IPS DF 19.7 (cell line): ENCODE data around the gene SNORC.
"Not testable (repeated sequence)": the region's sequence is repeated elsewhere in the genome, so short reads cannot be mapped to it uniquely, and the experiment has no call there.

Experiments used
- DNase-seq: peaks from one replicate; pipeline ENCODE4 v3.0.0-alpha.2; 2013; ENCODE audit warnings: low read depth, low spot score

The SNORC gene

GRCh38 chr2:232870018-232870765 is at the start of gene SNORC:
Gene SNORC, plus strand, starts transcription at chr2:232870264. Its CDS starts 78 bp downstream, at chr2:232870342.
- no peak for DNase-seq

GRCh38 chr2:232829988-232830387 is 40.1 kb upstream of the SNORC start:
- DNase-seq: no peak

DNA sequence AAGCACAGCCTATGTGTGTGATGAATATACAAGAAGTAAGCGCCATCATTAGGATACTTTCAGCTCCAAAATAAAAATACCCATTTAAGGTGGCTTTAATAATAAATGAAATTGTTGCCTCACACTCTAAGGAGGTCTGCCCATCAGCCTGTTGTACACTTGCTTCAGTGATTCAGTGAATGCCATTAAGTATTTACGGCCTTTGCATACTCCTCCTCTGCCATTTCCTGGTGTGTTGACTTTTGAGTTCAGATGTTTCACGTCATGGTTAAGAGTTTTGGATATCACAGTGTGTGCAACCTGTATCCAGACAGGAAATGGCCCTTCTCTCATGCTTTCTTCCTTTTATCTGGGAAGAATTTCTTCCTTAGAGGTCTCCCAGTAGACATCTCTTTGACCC is 38.6 kb upstream of the SNORC start:
- no peak for DNase-seq

DNA sequence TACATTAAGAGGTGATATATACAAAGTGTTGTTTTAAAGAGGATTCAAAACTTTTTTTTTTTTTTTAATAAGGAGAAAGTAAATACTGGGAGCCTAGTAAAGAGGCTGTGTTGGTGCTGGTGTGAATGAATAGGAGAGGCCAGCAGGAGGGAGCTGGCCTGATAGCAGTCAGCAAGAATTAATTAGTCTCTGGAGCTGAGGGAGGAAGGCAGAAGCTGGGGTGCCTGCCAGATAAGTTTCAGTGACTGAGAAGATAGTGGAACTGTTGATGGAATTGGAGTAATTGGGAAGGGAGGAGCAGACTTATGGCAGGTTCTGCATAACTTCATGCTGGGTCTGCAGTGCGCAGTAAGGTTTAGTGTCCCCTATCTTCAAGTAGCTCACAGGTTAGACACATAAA is 36.2 kb upstream of the SNORC start:
- DNase-seq: no peak

DNA sequence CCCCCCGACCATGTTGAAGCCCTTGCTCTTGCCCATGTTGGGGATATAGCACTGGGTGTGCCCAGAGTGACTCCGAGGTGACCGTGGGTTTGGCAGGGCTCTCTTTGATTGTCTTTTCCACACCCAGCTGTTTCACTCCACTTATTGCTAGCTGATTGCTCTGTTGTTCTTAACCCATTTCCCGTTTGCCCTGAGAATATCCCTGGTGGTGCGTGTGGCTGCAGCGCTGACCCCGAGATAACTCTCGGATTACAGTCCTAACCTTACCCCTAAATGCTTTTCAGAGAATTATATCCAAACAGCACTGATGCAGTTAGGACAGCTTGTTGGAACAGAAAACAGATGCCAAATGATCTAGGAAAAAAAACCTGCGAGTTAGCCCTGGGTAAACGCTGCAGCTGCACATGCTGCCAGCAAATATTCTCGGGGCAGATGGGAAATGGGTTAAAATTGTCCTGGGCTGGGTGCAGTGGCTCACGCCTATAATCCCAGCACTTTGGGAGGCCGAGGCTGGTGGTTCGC is 34.3 kb upstream of the SNORC start:
- no peak for DNase-seq

GRCh38 chr2:232836934-232837333 is 33.1 kb upstream of the SNORC start:
- DNase-seq: no peak

- no peak for DNase-seq
Observed at GRCh38 chr2:232838406-232838874, 31.6 kb upstream of the SNORC start.

DNA sequence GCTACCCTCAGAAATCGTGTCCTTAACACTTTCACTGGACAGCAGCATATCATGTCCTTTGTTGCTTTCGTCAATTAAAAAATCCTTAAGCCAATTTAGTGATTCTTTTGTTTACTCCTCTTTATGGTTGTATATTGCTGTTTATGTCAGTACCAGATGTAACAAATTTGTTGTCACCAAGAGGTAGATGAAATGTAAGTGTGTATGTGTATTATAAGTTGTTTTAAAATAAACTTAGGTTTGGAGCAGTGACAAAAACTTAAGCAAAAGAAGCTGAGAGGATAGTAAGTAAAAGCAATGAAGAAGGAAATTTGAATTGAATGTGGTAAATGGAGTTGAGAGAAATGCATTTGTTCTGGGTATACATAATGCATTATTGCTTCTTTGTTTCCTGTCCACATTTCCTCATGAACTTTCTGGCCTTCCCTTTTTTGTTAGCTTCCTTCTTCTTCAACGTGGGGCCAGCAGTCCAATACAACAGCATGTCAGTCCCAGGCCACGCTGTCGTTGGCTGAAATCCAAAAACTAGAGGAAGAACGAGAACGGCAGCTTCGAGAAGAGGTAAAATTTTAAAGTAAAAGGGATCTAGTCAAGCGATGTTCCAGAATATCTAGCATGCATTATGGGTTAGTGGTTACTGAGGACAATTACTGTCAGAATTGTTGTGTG is 30.5 kb upstream of the SNORC start:
- DNase-seq: no peak

- DNase-seq: no peak
Observed at GRCh38 chr2:232842689-232843088, 27.4 kb upstream of the SNORC start.

DNA sequence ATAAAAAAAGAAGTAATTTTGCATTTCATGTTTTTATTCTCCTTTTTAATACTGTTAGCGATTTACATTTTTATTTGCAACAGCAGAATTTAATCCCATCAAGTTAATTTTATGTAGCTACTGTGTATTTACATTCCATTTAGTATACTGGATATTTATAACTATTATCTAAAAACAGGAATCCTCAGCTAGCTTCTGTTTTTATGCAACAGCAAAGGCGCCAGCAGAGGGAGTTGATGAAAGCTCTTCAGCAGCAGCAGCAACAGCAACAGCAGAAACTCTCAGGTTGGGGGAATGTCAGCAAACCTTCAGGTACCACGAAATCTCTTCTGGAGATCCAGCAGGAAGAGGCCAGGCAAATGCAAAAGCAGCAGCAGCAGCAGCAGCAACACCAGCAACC is 26.2 kb upstream of the SNORC start:
- DNase-seq: no peak

GRCh38 chr2:232846055-232846454 is 24.0 kb upstream of the SNORC start:
- DNase-seq: no peak

DNA sequence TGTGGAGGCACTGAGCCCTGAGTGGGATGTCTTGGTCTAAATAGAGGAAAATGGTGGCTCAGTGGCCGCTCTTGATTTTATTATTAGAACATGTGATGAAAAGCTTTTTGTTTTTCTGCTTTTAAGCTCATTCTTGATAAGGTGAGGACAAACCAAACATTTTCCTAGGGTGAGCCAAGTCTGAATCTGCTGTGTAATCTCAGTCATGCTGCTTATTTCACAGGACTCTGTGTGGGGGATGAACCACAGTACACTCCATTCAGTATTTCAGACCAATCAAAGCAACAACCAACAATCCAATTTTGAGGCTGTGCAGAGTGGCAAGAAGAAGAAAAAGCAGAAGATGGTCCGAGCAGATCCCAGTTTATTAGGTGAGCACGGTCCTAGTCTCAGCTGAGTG is 20.0 kb upstream of the SNORC start:
- no peak for DNase-seq

DNA sequence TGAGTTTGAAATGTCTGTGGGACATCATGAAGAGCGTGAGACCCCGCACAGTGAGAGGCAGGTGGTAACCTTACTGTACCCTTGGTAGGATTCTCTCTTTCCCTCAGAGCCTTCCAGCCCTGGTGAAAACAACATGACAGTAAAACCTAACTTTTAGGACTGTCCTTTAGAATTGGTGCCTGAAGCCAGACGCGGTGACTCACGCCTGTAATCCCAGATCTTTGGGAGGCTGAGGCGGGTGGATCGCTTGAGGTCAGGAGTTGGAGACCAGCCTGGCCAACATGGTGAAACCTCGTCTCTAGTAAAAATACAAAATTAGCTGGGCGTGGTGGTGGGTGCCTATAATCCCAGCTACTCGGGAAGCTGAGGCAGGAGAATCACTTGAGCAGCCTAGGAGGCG is 18.0 kb upstream of the SNORC start:
- not testable (repeated sequence) for DNase-seq

DNA sequence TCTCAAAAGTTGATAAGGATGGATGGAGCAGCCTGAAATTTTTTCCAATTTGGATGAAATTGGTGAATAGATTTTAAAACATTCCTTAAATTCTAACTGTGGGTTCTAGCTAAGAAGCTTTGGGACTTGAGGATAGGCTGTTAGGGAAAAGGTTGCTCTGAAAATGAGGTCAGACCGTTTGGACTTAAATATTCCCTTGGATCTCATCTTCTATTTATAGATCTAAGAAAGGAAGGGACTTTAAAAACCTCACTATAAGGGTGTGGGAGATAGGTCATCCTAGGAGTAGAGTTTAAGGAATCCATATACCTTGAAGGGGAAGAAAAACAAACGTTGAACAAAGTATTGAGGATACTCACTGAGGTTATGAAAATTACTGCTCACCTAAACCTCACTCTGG is 17.4 kb upstream of the SNORC start:
- DNase-seq: no peak

DNA sequence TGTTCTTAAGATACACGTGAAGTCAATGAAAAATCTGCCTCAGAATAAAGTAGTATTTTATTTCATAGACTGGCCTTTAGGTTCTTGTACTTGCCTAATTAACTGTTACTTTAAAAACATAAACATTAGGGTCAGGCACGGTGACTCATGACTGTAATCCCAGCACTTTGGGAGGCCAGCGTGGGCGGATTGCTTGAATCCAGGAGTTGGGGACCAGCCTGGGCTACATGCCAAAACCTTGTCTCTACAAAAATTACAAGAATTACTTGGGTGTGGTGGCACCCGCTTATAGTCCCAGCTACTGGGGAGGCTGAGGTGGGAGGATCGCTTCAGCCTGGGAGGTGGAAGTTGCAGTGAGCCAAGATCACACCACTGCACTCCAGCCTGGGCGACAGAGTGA is 16.0 kb upstream of the SNORC start:
- DNase-seq: no peak

- DNase-seq: no peak
Observed at GRCh38 chr2:232857158-232857563, 12.9 kb upstream of the SNORC start.

DNA sequence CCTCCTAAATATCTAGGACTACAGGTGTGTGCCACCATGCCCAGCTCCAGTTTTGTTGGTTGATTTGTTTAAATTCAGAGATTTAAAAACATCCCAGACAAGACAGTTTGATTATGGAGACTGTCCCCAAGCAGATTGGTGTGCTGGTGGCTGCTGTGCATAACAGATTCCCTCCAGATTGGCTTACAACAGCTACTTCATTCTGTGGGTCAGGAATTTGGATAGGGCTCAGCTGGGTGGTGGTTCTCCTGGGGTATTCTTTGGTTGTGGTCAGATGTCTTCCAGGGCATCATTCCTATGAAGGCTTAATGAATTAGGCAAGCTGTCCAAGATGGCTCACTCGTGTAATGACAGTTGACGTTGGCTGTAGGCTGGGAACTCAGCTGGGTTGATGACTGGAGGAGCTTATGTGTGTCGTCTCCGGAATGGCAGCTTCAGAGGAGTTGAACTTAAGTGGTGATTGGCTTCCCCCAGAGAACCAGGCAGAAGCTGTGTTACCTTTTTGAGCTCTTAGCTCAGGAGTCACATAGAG is 10.6 kb upstream of the SNORC start:
- DNase-seq: no peak

DNA sequence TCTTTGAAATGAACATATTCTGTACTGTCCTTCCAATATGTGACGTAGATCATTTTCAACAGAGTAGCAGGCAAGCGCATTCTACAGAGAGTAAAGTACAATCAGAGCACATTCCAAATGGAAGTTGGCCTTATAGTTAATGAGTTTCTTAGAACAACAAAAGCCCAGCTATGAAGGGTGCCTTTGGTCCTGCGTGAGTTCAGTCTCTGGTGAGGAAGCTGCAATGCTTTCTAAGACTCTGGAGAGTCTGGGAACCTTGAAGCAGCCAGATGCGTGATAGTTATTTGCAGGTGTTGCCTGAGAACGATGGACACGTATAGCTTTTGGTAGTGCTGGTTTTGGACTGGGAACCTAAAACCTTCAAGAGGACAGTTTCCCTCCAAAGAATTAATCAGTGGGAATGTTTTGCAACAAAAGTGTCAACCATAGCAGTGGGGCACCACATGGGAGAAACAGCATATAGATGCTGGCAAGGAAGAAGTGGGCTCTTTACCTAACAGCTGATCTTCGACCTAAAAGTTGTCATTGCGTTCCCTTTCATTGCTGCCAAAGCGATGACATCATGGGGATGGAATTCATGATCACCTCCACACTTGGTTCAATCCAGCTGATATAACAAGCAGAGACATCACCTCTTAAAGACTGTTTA is 9.3 kb upstream of the SNORC start:
- DNase-seq: no peak

DNA sequence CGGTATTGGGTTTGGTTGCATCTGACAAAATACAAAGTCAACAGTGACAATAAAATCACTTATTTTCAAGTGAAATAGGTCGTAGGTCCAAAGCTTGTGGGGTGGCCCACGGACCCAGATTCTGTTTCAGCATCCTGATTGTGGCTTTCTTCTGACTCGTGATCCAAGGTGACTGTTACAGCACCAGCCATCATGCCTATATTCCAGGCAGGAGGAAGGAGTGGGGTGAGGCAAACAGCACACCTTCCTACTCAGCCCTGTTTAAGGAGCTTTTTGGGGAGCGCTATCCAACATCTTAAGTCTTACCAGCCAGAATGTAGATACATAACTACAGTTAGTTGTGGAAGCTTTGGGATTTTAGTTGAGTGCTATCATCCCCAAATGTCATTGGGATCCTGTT is 8.7 kb upstream of the SNORC start:
- no peak for DNase-seq

GRCh38 chr2:232863996-232864395 is 6.1 kb upstream of the SNORC start:
- no peak for DNase-seq

GRCh38 chr2:232865165-232865564 is 4.9 kb upstream of the SNORC start:
- DNase-seq: no peak

DNA sequence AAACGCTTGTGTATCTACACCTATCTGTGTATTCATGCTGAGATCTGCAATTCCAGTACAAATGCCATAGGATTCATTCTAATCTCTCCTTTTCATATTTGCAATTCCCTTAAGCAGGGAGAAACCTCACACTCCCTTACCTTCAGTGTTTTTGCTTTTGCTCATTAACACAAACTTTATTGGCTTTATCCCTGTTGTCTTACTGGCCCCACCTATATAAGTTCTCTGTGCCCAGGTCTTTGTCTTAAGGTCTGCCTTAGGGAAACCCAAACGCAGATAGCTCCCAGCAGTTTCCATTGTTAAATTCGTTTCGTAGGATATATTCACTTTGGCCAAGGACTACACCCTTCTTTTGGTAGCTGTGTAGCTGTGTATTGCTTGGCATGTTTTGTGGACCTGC is 4.0 kb upstream of the SNORC start:
- no peak for DNase-seq
